H1 (cell line): ENCODE measurements around the gene ETV1. TPM values are rescaled to one million over a fixed set of nuclear protein-coding genes. Genes with fewer than 3 reads are reported as not detected.

Experiments used
- CTCF ChIA-PET: fragments of 300-600 bp; sonication (Branson Sonifier 250); formaldehyde crosslinking; loops from one replicate; lab custom pipeline; 2021; ENCODE audit not compliant: partially characterized antibody; lab: Charles Lee
- POLR2A ChIA-PET: fragments of 300-600 bp; sonication (Branson Sonifier 250); formaldehyde crosslinking; loops from one replicate; lab custom pipeline; 2021; ENCODE audit warnings: inconsistent platforms; ENCODE audit not compliant: partially characterized antibody; lab: Charles Lee
- DNase-seq, 2 experiments: peaks; one replicate each; pipeline versions ENCODE4 v3.0.0 to v3.0.0-alpha.2; 2010 to 2022; ENCODE audit warnings: low spot score in 2 of 2, low read depth in 1 of 2, mixed read lengths in 1 of 2
- FAIRE-seq: peaks from 2 replicates; lab custom pipeline; 2011; peaks lifted over from hg19 to GRCh38; lab: Jason Lieb, UNC
- H2AFZ ChIP-seq: 2 replicates; pipeline ENCODE4 v1.8.1; 2012; ENCODE audit warnings: low read length, inconsistent platforms
- H2AK5ac ChIP-seq: 2 replicates; pipeline ENCODE4 v1.6.1; 2013; ENCODE audit warnings: low read depth, low read length
- H2BK120ac ChIP-seq: replicated peaks from 2 replicates; pipeline ENCODE3; 2013; ENCODE audit warnings: low read depth, low read length, inconsistent platforms
- H2BK12ac ChIP-seq: 2 replicates; pipeline ENCODE4 v1.6.1; 2013; ENCODE audit warnings: low read depth, low read length
- H2BK15ac ChIP-seq: 2 replicates; pipeline ENCODE4 v1.6.1; 2013; ENCODE audit warnings: low read length
- H2BK20ac ChIP-seq: 2 replicates; pipeline ENCODE4 v1.6.1; 2013; ENCODE audit warnings: low read length
- H2BK5ac ChIP-seq: 2 replicates; pipeline ENCODE4 v1.6.1; 2013; ENCODE audit warnings: low read depth, low read length
- H3K14ac ChIP-seq: 2 replicates; pipeline ENCODE4 v1.6.1; 2013; ENCODE audit warnings: inconsistent platforms; ENCODE audit not compliant: insufficient read length
- H3K18ac ChIP-seq: 2 replicates; pipeline ENCODE4 v1.6.1; 2013; ENCODE audit warnings: low read length; ENCODE audit errors: extremely low read depth
- H3K23ac ChIP-seq: 2 replicates; pipeline ENCODE4 v1.6.1; 2013; ENCODE audit warnings: inconsistent platforms; ENCODE audit not compliant: insufficient read length
- H3K23me2 ChIP-seq: 2 replicates; pipeline ENCODE4 v1.6.1; 2013; ENCODE audit warnings: low read depth, low read length
- H3K27ac ChIP-seq: 2 replicates; pipeline ENCODE4 v1.6.1; 2011; ENCODE audit warnings: low read depth, low read length, inconsistent platforms
- H3K27me3 ChIP-seq, 4 experiments: replicated peaks in 1 of 4; 1 replicate in 1 of 4; 2 replicates in 3 of 4; pipeline versions ENCODE4 v1.6.1 to v1.8.1; 2011 to 2013; ENCODE audit warnings: low read length in 3 of 4, mild to moderate bottlenecking in 3 of 4, inconsistent platforms in 2 of 4, mixed read lengths in 2 of 4, moderate library complexity in 1 of 4; ENCODE audit not compliant: control insufficient read depth in 3 of 4, insufficient read depth in 3 of 4; ENCODE audit errors: extremely low read depth in 1 of 4
- H3K36me3 ChIP-seq, 4 experiments: 2 replicates each; pipeline versions ENCODE4 v1.6.1 to v1.8.1; 2011 to 2013; ENCODE audit warnings: mild to moderate bottlenecking in 4 of 4, low read length in 3 of 4, moderate library complexity in 2 of 4, control low read depth in 1 of 4, inconsistent platforms in 1 of 4; ENCODE audit not compliant: insufficient read depth in 4 of 4, control insufficient read depth in 2 of 4
- H3K4ac ChIP-seq: replicated peaks from 2 replicates; pipeline ENCODE3; 2013; ENCODE audit warnings: low read length, low read depth, mixed read lengths, inconsistent platforms; ENCODE audit not compliant: insufficient read length
- H3K4me1 ChIP-seq, 4 experiments: replicated peaks in 1 of 4; 1 replicate in 1 of 4; 2 replicates in 3 of 4; pipeline versions ENCODE4 v1.6.1 to v1.8.1; 2011 to 2013; ENCODE audit warnings: low read length in 3 of 4, inconsistent platforms in 2 of 4, mixed read lengths in 1 of 4; ENCODE audit not compliant: insufficient read depth in 4 of 4, control insufficient read depth in 3 of 4
- H3K4me2 ChIP-seq, 2 experiments: 2 replicates each; pipeline versions ENCODE4 v1.6.1 to v1.8.1; 2011 to 2013; ENCODE audit warnings: low read depth in 2 of 2, low read length in 2 of 2, control low read depth in 1 of 2, inconsistent platforms in 1 of 2, mild to moderate bottlenecking in 1 of 2; ENCODE audit not compliant: insufficient read depth in 1 of 2
- H3K4me3 ChIP-seq, 4 experiments: fragments of 200-600, 300-600 bp in 1 of 4; sonication (generic), shearing (Covaris generic), sonication (Bioruptor Twin) in 1 of 4; 2 replicates each; pipeline versions ENCODE4 v1.5.1 to v1.8.1; 2011 to 2016; ENCODE audit warnings: low read length in 4 of 4, low read depth in 3 of 4, control low read depth in 2 of 4, inconsistent platforms in 2 of 4, mild to moderate bottlenecking in 2 of 4, mixed read lengths in 1 of 4, moderate library complexity in 1 of 4; ENCODE audit not compliant: insufficient read depth in 2 of 4; ENCODE audit errors: extremely low read depth in 1 of 4
- H3K56ac ChIP-seq: replicated peaks from 2 replicates; pipeline ENCODE3; 2013; ENCODE audit warnings: low read depth, mild to moderate bottlenecking, mixed read lengths, low read length, inconsistent platforms; ENCODE audit not compliant: insufficient read length
- H3K79me1 ChIP-seq: 2 replicates; pipeline ENCODE4 v1.6.1; 2013; ENCODE audit warnings: low read depth, low read length, control low read depth
- H3K79me2 ChIP-seq, 2 experiments: 2 replicates each; pipeline versions ENCODE4 v1.6.1 to v1.8.1; 2012 to 2013; ENCODE audit warnings: low read length in 2 of 2, mild to moderate bottlenecking in 2 of 2, inconsistent platforms in 1 of 2; ENCODE audit not compliant: insufficient read depth in 2 of 2, control insufficient read depth in 1 of 2
- H3K9ac ChIP-seq, 4 experiments: replicated peaks in 1 of 4; 1 replicate in 1 of 4; 2 replicates in 3 of 4; pipeline versions ENCODE4 v1.6.1 to v1.8.1; 2011 to 2013; ENCODE audit warnings: low read depth in 3 of 4, low read length in 3 of 4, control low read depth in 2 of 4, mild to moderate bottlenecking in 2 of 4, moderate library complexity in 2 of 4, inconsistent platforms in 1 of 4; ENCODE audit errors: extremely low read depth in 1 of 4
- H3K9me3 ChIP-seq, 2 experiments: 2 replicates each; pipeline versions ENCODE4 v1.6.1 to v1.8.1; 2012 to 2013; ENCODE audit warnings: mild to moderate bottlenecking in 2 of 2, moderate library complexity in 2 of 2, control low read depth in 1 of 2, inconsistent platforms in 1 of 2, low read depth in 1 of 2, low read length in 1 of 2, mixed read lengths in 1 of 2; ENCODE audit not compliant: insufficient read depth in 2 of 2
- H4K20me1 ChIP-seq, 2 experiments: replicated peaks in 1 of 2; 2 replicates each; pipeline versions ENCODE3 to v1.8.1; 2011 to 2013; ENCODE audit warnings: inconsistent platforms in 2 of 2, low read length in 2 of 2, mild to moderate bottlenecking in 1 of 2; ENCODE audit not compliant: insufficient read depth in 2 of 2, control insufficient read depth in 1 of 2
- H4K5ac ChIP-seq: 2 replicates; pipeline ENCODE4 v1.6.1; 2013; ENCODE audit warnings: low read length, low read depth, mixed read lengths, inconsistent platforms; ENCODE audit not compliant: insufficient read length
- H4K8ac ChIP-seq: 2 replicates; pipeline ENCODE4 v1.8.0; 2013; ENCODE audit warnings: mild to moderate bottlenecking, moderate library complexity, low read length, inconsistent platforms; ENCODE audit not compliant: insufficient read depth; ENCODE audit errors: extremely low read depth
- H4K91ac ChIP-seq: replicated peaks from 2 replicates; pipeline ENCODE3; 2013; ENCODE audit warnings: low read length, mixed read lengths, inconsistent platforms; ENCODE audit not compliant: insufficient read length
- CHD2 ChIP-seq: IDR thresholded peaks from 2 replicates; pipeline ENCODE4 v1.6.1; 2012; ENCODE audit warnings: low read length, improper control_type of control experiment
- EGR1 ChIP-seq: IDR thresholded peaks from 2 replicates; pipeline ENCODE4 v1.6.1; 2011; ENCODE audit warnings: low read depth, low read length, borderline replicate concordance
- FOSL1 ChIP-seq: IDR thresholded peaks from 2 replicates; pipeline ENCODE4 v1.6.1; 2011; ENCODE audit warnings: mild to moderate bottlenecking, low read depth, low read length, moderate library complexity; ENCODE audit not compliant: insufficient read depth
- HDAC2 ChIP-seq, 2 experiments: fragments of 300-600 bp in 1 of 2; sonication (generic) in 1 of 2; IDR thresholded peaks; 2 replicates each; pipeline ENCODE4 v1.6.1; 2011 to 2012; ENCODE audit warnings: low read depth in 2 of 2, low read length in 2 of 2, mild to moderate bottlenecking in 2 of 2, moderate library complexity in 2 of 2, borderline replicate concordance in 1 of 2, inconsistent platforms in 1 of 2
- NANOG ChIP-seq: IDR thresholded peaks from 2 replicates; pipeline ENCODE4 v1.6.1; 2011; ENCODE audit warnings: low read length, low read depth, mild to moderate bottlenecking, inconsistent platforms; ENCODE audit not compliant: insufficient read depth, poor library complexity, severe bottlenecking
- PHF8 ChIP-seq: fragments of 200-600 bp; sonication (generic); conservative IDR thresholded peaks from 2 replicates; pipeline ENCODE4 v1.7.1; 2012; ENCODE audit warnings: low read depth, mild to moderate bottlenecking, inconsistent platforms, low read length, moderate library complexity
- POU5F1 ChIP-seq: IDR thresholded peaks from 2 replicates; pipeline ENCODE4 v1.6.1; 2011; ENCODE audit warnings: low read depth, mild to moderate bottlenecking, low read length, moderate library complexity
- RXRA ChIP-seq: IDR thresholded peaks from 2 replicates; pipeline ENCODE4 v1.6.1; 2011; ENCODE audit warnings: low read depth, mild to moderate bottlenecking, low read length, moderate library complexity; ENCODE audit not compliant: insufficient read depth
- SAP30 ChIP-seq: fragments of 300-600 bp; sonication (generic); IDR thresholded peaks from 2 replicates; pipeline ENCODE4 v1.7.1; 2012; ENCODE audit warnings: low read length, moderate library complexity, mild to moderate bottlenecking, inconsistent platforms; ENCODE audit not compliant: insufficient read depth, insufficient replicate concordance
- SP2 ChIP-seq: IDR thresholded peaks from 2 replicates; pipeline ENCODE4 v1.6.1; 2012; ENCODE audit warnings: mild to moderate bottlenecking, low read length, inconsistent platforms
- SP4 ChIP-seq: IDR thresholded peaks from 2 replicates; pipeline ENCODE4 v1.6.1; 2012; ENCODE audit warnings: low read length, inconsistent platforms
- WGBS, 2 experiments: shearing (Covaris generic) in 1 of 2; methylation state at CpG; one replicate each; pipeline versions ENCODE4 v1.1.6 to v1.1.7; 2013 to 2015; ENCODE audit warnings: low lambda C conversion rate in 2 of 2, mixed read lengths in 2 of 2, inconsistent platforms in 1 of 2, low coverage in 1 of 2, missing lambda C conversion rate in 1 of 2; ENCODE audit not compliant: insufficient replicate concordance in 2 of 2, insufficient coverage in 1 of 2, insufficient read length in 1 of 2; ENCODE audit errors: extremely low coverage in 1 of 2, missing lambda C conversion rate in 1 of 2; 5-methylcytosine and 5-hydroxymethylcytosine counted together
- polyA plus RNA-seq, 7 experiments: library from polyadenylated mRNA; depleted of rRNA in 3 of 7; stranded (reverse) in 5 of 7; unstranded in 2 of 7; fragments of >200 nt in 5 of 7; fragments of 200-250 nt in 2 of 7; gene quantifications; 1 replicate in 5 of 7; 2 replicates in 1 of 7; 4 replicates in 1 of 7; pipeline versions ENCODE4 v1.2.1 to v1.2.3, GENCODE V29; 2011 to 2013; ENCODE audit warnings: missing spikeins in 2 of 7, mixed read lengths in 2 of 7
- total RNA-seq: library from RNA; stranded (reverse); fragmentation: NEBNext Ultra II Directional; extraction: Animal tissue kit (Norgen Biotek cat#: 25700); gene quantifications from 2 replicates; pipeline ENCODE4 v1.2.1, GENCODE V29; 2021

ETV1 gene
- total and polyA plus RNA-seq, 2 of the 8 experiments (the other 6 are each of a cell fraction or from before 2014, with no cell fraction given) = 58.3 to 91.2 TPM

DNA sequence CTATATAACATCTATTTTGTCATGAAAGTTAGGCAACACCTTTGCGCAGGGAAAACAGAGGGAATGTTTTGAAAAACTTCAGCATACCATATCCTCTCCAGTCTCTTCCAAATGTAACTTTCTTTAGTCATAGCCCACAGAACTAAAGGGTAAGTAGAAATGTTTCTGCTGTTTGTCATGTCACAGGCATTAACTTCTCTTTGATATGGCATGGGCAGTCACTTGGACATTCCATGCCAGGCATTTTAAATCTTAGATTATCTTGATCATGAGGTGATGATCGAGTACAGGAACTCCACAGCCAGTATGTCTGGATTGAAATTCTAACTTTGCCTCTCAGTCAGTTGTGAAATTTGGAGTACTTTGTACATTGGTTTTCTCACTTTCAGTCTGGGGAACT is 27.5 kb upstream of the ETV1 start:
- no peaks in the 10 kb centered on the region for H3K23me2 ChIP-seq
- no peak overlapping the region for H3K14ac ChIP-seq
- no peaks in the 10 kb centered on the region for H3K36me3 ChIP-seq
- H4K5ac ChIP-seq = no peak overlapping the region
- H3K27me3 ChIP-seq = no peaks in the 10 kb centered on the region
- ChIA-PET POLR2A (no interaction called here), CTCF (no interaction called here)
- H3K18ac ChIP-seq = no peak overlapping the region
- no peak overlapping the region for H3K4me3 ChIP-seq
- H3K9ac ChIP-seq = no peak overlapping the region
- H4K91ac ChIP-seq = no peak overlapping the region
- H3K9me3 ChIP-seq = no peaks in the 10 kb centered on the region
- H3K23ac ChIP-seq = no peak overlapping the region
- no peak overlapping the region for H2BK120ac ChIP-seq
- H3K79me2 ChIP-seq = no peaks in the 10 kb centered on the region
- no peaks in the 10 kb centered on the region for H4K20me1 ChIP-seq
- H3K4me1 ChIP-seq = no peaks in the 10 kb centered on the region
- H2BK15ac ChIP-seq = no peak overlapping the region
- H3K4ac ChIP-seq = no peak overlapping the region
- FAIRE-seq = no peak
- no peak overlapping the region for H2BK20ac ChIP-seq
- no peak overlapping the region for H2AK5ac ChIP-seq
- H3K79me1 ChIP-seq = no peaks in the 10 kb centered on the region
- H3K4me2 ChIP-seq = no peak overlapping the region
- H2BK12ac ChIP-seq = no peak overlapping the region
- no peak overlapping the region for H4K8ac ChIP-seq
- H2BK5ac ChIP-seq = no peak overlapping the region
- DNase-seq = no peak
- no peak overlapping the region for H3K27ac ChIP-seq
- WGBS, 2 experiments = 94% methylated on average over 2 of the region's 2 CpGs; no CpG with 5 or more reads in 1 of the 2 experiments
- H2AFZ ChIP-seq = 0 out of 2 replicates have a peak overlapping the region, but pooled peaks have one; percentile 17
- TF ChIP-seq SP2 (no peak), HDAC2 (IDR thresholded peaks at IDR 0.05; ENCODE audit: borderline replicate concordance in 1 of 2, low read depth in 2 of 2, low read length in 2 of 2) (no peak), EGR1 (no peak), CHD2 (no peak), FOSL1 (no peak), RXRA (no peak), NANOG (no peak), SP4 (no peak), PHF8 (no peak), SAP30 (no peak), POU5F1 (no peak)
- H3K56ac ChIP-seq = no peak overlapping the region
